Thyroid gland (tissue), 4 donors: ENCODE measurements around the gene RAB11A. TPM values are rescaled to one million over a fixed set of nuclear protein-coding genes. Genes with fewer than 3 reads are reported as not detected.
A peak's percentile ranks its signal among the peaks of the same experiment; 100 is the strongest.

Experiments
- DNase-seq, 2 donors: peaks; one replicate each; pipeline ENCODE4 v3.0.0-alpha.2; 2019
- H3K27ac ChIP-seq, 3 donors: fragments of 200-600 bp; sonication (generic); 1 replicate in 2 of 3; 2 replicates in 1 of 3; pipeline ENCODE4 v1.5.1; 2016 to 2019; ENCODE audit warnings: mild to moderate bottlenecking in 1 of 3, moderate library complexity in 1 of 3
- H3K27me3 ChIP-seq: fragments of 200-600 bp; sonication (generic); one replicate; pipeline ENCODE4 v1.5.1; 2019
- H3K36me3 ChIP-seq, 2 donors: fragments of 200-600 bp; sonication (generic); one replicate each; pipeline ENCODE4 v1.5.1; 2016 to 2019
- H3K4me1 ChIP-seq, 2 donors: fragments of 200-600 bp; sonication (generic); one replicate each; pipeline ENCODE4 v1.5.1; 2017 to 2019
- H3K4me3 ChIP-seq, 3 donors: fragments of 200-600 bp; sonication (generic); replicated peaks in 1 of 3; 1 replicate in 2 of 3; 2 replicates in 1 of 3; pipeline ENCODE4 v1.5.1; 2016; ENCODE audit warnings: mild to moderate bottlenecking in 1 of 3
- H3K9me3 ChIP-seq: fragments of 200-600 bp; sonication (generic); one replicate; pipeline ENCODE4 v1.5.1; 2017
- CTCF ChIP-seq, 6 experiments: fragments of 200-600 bp in 3 of 6; fragments of 450-650 bp in 3 of 6; sonication (generic) in 3 of 6; IDR thresholded peaks; one replicate each; pipeline ENCODE4 v1.5.1; 2016 to 2019; ENCODE audit warnings: antibody characterized with exemption in 6 of 6, mild to moderate bottlenecking in 2 of 6, inconsistent platforms in 1 of 6, moderate library complexity in 1 of 6
- POLR2A ChIP-seq, 2 donors: fragments of 450-650 bp; IDR thresholded peaks; one replicate each; pipeline ENCODE4 v1.6.1; 2017; ENCODE audit warnings: antibody characterized with exemption in 2 of 2, mild to moderate bottlenecking in 2 of 2, moderate library complexity in 1 of 2
- WGBS, 2 donors: methylation state at CpG; one replicate each; pipeline ENCODE4 v1.1.5; 2017; 5-methylcytosine and 5-hydroxymethylcytosine counted together
- intact Hi-C: fragments of 100-400 bp; cut with DNase I; formaldehyde crosslinking; loops from one replicate; pipeline ENCODE4 v1.15.1; 2023
- small RNA-seq: library from RNA; depleted of rRNA; stranded (forward); fragments of <200 nt; gene quantifications from one replicate; pipeline ENCODE3, GENCODE V24; 2016
- total RNA-seq, 4 donors: library from RNA; depleted of rRNA; stranded (reverse); fragments of >200 nt; gene quantifications; one replicate each; pipeline ENCODE4 v1.2.3, GENCODE V29; 2016

RAB11A gene
- total RNA-seq, 4 donors from 2014 or later: 201 to 369 (median 280) TPM

- no peak for TF ChIP-seq CTCF (IDR thresholded peaks at IDR 0.05)
- TF ChIP-seq POLR2A (IDR thresholded peaks at IDR 0.05): no peak
- 80 to 86% methylated on average over 1 of the region's 1 CpG for WGBS, 2 donors
- Histone ChIP-seq H3K4me3 (no peak overlapping the region), H3K4me1 (no peaks in the 10 kb centered on the region), H3K27ac (no peak overlapping the region), H3K27me3 (no peaks in the 10 kb centered on the region), H3K9me3 (no peaks in the 10 kb centered on the region), H3K36me3 (no peaks in the 10 kb centered on the region)
- intact Hi-C loops: no loop called here
- peak; percentile 55 to 69 for DNase-seq
Measured at GRCh38 chr15:65937476-65937875, 68.2 kb downstream of the RAB11A start.

GRCh38 chr15:65938604-65939003 lies 69.3 kb downstream of the RAB11A start:
- Histone ChIP-seq H3K27ac (no peak overlapping the region), H3K9me3 (no peaks in the 10 kb centered on the region), H3K4me1 (no peaks in the 10 kb centered on the region), H3K36me3 (no peaks in the 10 kb centered on the region), H3K27me3 (no peaks in the 10 kb centered on the region), H3K4me3 (no peak overlapping the region)
- no peak for DNase-seq
- 86 to 91% methylated on average over 4 of the region's 4 CpGs for WGBS, 2 donors
- intact Hi-C loops: no loop called here
- TF ChIP-seq CTCF (IDR thresholded peaks at IDR 0.05) (no peak), POLR2A (IDR thresholded peaks at IDR 0.05) (no peak)

- Histone ChIP-seq H3K4me3 (no peak overlapping the region), H3K27me3 (no peaks in the 10 kb centered on the region), H3K27ac (no peak overlapping the region), H3K4me1 (no peaks in the 10 kb centered on the region), H3K9me3 (no peaks in the 10 kb centered on the region), H3K36me3 (no peaks in the 10 kb centered on the region)
- intact Hi-C loops: no loop called here
- no peak for DNase-seq
- no peak for TF ChIP-seq POLR2A (IDR thresholded peaks at IDR 0.05)
- no peak for TF ChIP-seq CTCF (IDR thresholded peaks at IDR 0.05)
- 79 to 84% methylated on average over 10 of the region's 10 CpGs for WGBS, 2 donors
Measured at GRCh38 chr15:65939901-65940617, 70.8 kb downstream of the RAB11A start.

- DNase-seq: no peak
- H3K4me3 ChIP-seq: no peak overlapping the region
- H3K4me1 ChIP-seq: no peaks in the 10 kb centered on the region
- H3K36me3 ChIP-seq: no peaks in the 10 kb centered on the region
- no peak for TF ChIP-seq CTCF (IDR thresholded peaks at IDR 0.05)
- no peak for TF ChIP-seq POLR2A (IDR thresholded peaks at IDR 0.05)
- intact Hi-C loops: no loop called here
- H3K9me3 ChIP-seq: no peaks in the 10 kb centered on the region
- H3K27me3 ChIP-seq: no peaks in the 10 kb centered on the region
- H3K27ac ChIP-seq: no peak overlapping the region
Measured at GRCh38 chr15:65940618-65940909, 71.3 kb downstream of the RAB11A start.

Small RNA genes within 50 kb of the gene (small RNA-seq; reads per million reads assigned to genes)
- not detected for gene RF00026

Other genes starting within 250 kb of the RAB11A start
- gene SLC24A1, start 247.6 kb upstream of the RAB11A start, total RNA-seq: 10 to 100 TPM; 10.6 to 23.5 (median 13.0) TPM
- gene DENND4A, start 77.2 kb upstream of the RAB11A start, total RNA-seq: 10 to 100 TPM; 37.5 to 79.9 (median 45.7) TPM